Activated naive CD8-positive, alpha-beta T cell treated with anti-CD3 and anti-CD28 coated beads, Interleukin-2, amount 10 ng/mL, durations not matched to agents 7 days and 5 days (primary cell): Measurements from ENCODE around the gene PLOD2. TPM values are rescaled to one million over a fixed set of nuclear protein-coding genes. Genes with fewer than 3 reads are reported as not detected.

Experiments used
- ATAC-seq: fragments of 150-1000 bp; cut with Tn5 transposase; one replicate; pipeline ENCODE4 v1.10.0; 2021; ENCODE audit warnings: low read depth, moderate library complexity
- POLR2A ChIA-PET: fragments of 350-600 bp; sonication (Branson Sonifier 250); formaldehyde crosslinking; loops from one replicate; lab custom pipeline; 2021; ENCODE audit warnings: antibody characterized with exemption; lab: Charles Lee
- DNase-seq: peaks from one replicate; pipeline ENCODE4 v3.0.0; 2021
- H3K27ac Mint-ChIP-seq: one replicate; pipeline ENCODE4 v1.8.0; 2022; ENCODE audit warnings: mild to moderate bottlenecking, mixed read lengths
- H3K27me3 Mint-ChIP-seq: one replicate; pipeline ENCODE4 v1.8.0; 2022; ENCODE audit warnings: mild to moderate bottlenecking, moderate library complexity, mixed read lengths
- H3K36me3 Mint-ChIP-seq: one replicate; pipeline ENCODE4 v1.8.0; 2021; ENCODE audit warnings: mild to moderate bottlenecking, mixed read lengths
- H3K4me1 Mint-ChIP-seq: one replicate; pipeline ENCODE4 v1.8.0; 2021; ENCODE audit warnings: mixed read lengths
- H3K4me3 Mint-ChIP-seq: one replicate; pipeline ENCODE4 v1.8.0; 2022; ENCODE audit warnings: mild to moderate bottlenecking, moderate library complexity, mixed read lengths
- H3K9me3 Mint-ChIP-seq: one replicate; pipeline ENCODE4 v1.8.0; 2021; ENCODE audit warnings: mixed read lengths
- total RNA-seq, 2 experiments: library from RNA; stranded (reverse); gene quantifications; one replicate each; pipeline ENCODE4 v1.2.3, GENCODE V29; 2021

The PLOD2 gene
- total RNA-seq, 2 experiments from 2014 or later = 0.14 to 0.42 TPM

GRCh38 chr3:146019508-146019907, 141.5 kb downstream of the PLOD2 start:
- H3K9me3 Mint-ChIP-seq = peaks cover 8% of the 10 kb centered on the region
- no peak overlapping the region for H3K27ac Mint-ChIP-seq
- no peaks in the 10 kb centered on the region for H3K4me1 Mint-ChIP-seq
- H3K27me3 Mint-ChIP-seq = no peaks in the 10 kb centered on the region
- no peak overlapping the region for H3K4me3 Mint-ChIP-seq
- no peak for ATAC-seq
- DNase-seq = no peak
- POLR2A ChIA-PET = no interaction called here
- H3K36me3 Mint-ChIP-seq = no peaks in the 10 kb centered on the region

Other genes starting within 250 kb of the PLOD2 start
- gene PLSCR4, start 89.9 kb upstream of the PLOD2 start, total RNA-seq = not detected